ENCODE measurements around the gene GPR32.

- TF ChIP-seq CTCF (IDR thresholded peaks at IDR 0.05) (no peak), POLR2A (IDR thresholded peaks at IDR 0.05) (no peak)
These were observed 40.4 kb upstream of the GPR32 start for GRCh38 chr19:50729894-50730293.

Data from thyroid gland (tissue), 4 donors.